NCI-H187 (cell line): Measurements from ENCODE around the gene RLF.
"Not testable (repeated sequence)": the region's sequence is repeated elsewhere in the genome, so short reads cannot be mapped to it uniquely, and the experiment has no call there.

Source experiments
- DNase-seq, 2 experiments: peaks; one replicate each; lab custom pipeline; 2025; lab: John Stamatoyannopoulos, UW

RLF gene

DNA sequence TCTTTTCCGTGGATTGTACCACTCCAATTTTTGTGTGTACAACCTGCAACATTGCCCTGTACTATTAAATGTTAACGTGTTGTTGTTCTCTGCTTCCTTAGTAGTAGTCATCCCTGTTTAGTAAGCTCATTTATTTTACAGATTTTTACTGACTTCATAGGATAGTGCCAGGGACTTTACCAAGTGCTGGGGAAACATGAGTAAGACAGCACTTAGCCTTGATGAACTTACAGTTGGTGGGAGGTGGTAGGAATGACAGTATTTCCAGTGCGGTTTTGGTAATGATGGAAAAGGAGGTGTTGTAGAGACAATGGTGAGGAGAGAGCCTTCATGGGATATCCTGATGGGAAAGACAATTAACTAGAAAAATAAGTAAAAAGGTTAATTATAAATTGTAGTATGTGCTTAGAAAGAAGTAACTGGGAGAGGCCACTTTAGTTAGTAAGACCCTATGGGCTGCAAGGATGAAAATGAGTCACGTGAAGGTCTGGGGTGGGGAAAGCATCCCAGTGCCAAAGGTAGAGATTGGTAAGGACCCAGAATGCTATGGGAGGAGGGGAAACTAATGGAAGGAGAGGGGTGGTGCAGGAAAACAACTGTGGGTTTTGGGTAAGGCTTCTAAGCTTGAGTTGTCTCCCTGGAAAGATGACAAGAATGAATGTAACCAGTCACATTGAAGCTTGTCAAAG, 1.7 kb downstream of the RLF start:
- DNase-seq = no peak

- DNase-seq = no peak
These were observed 6.1 kb downstream of the RLF start for GRCh38 chr1:40167317-40167716.

DNA sequence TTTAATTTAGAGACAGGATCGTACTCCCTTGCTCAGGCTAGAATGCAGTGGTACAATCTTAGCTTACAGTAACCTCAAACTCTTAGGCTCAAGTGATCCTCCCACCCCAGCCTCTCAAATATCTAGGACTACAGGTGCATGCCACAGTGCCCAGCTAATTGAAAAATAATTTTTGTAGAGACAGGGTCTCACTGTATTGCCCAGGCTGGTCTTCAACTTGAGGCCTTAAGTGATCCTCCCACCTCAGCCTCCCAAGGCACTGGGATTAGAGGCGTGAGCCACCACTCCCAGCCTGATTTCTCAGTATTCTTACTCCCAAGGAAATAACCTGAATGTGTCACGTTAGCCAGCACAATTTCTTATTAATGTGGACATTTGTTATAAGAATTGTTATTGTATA, 9.8 kb downstream of the RLF start:
- no peak for DNase-seq

GRCh38 chr1:40174788-40175187, 13.6 kb downstream of the RLF start:
- no peak for DNase-seq

DNA sequence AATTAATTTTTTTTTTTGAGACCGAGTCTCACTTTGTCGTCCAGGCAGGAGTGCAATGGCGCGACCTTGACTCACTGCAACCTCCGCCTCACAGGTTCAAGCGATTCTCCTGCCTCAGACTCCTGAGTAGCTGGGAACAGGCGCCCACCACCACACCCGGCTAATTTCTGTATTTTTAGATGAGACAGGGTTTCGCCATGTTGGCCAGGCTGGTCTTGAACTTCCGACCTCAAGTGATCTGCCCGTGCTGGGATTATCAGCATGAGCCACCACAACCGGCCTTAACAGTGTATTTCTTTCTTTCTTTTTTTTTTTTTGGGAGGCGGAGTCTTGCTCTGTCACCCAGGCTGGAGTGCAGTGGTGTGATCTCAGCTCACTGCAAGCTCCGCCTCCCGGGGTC, 15.8 kb downstream of the RLF start:
- DNase-seq = not testable (repeated sequence)

- DNase-seq = no peak
These were observed 17.0 kb downstream of the RLF start for GRCh38 chr1:40178200-40178599.

- DNase-seq = no peak
These were observed 18.4 kb downstream of the RLF start for GRCh38 chr1:40179496-40180089.

- DNase-seq = no peak
These were observed 22.0 kb downstream of the RLF start for GRCh38 chr1:40183055-40183710.

DNA sequence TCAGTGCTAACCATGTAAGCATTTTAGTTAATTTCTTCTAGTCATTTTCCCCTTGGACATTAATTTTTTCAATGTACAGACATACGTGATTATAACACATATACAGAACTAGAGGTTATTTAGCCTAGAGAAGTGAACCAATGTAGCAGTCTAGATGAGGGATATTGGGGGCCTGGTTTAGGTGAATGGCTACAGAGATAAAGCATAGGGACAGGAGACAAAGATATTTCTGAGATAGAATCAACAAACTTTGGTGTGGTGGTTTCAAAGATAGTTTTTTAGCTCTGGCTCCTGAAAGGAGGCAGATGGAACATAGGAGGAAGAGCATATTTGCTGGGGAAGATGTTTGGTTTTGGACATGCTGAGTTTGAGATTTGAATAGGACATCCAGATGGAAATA, 23.0 kb downstream of the RLF start:
- no peak for DNase-seq

- DNase-seq = no peak
These were observed 25.0 kb downstream of the RLF start for GRCh38 chr1:40185951-40186864.

- no peak for DNase-seq
These were observed 26.2 kb downstream of the RLF start for GRCh38 chr1:40187399-40187798.

GRCh38 chr1:40194639-40195038, 33.5 kb downstream of the RLF start:
- not testable (repeated sequence) for DNase-seq

- no peak for DNase-seq
These were observed 36.5 kb downstream of the RLF start for GRCh38 chr1:40197656-40198055.

- DNase-seq = no peak
These were observed 37.9 kb downstream of the RLF start for GRCh38 chr1:40199126-40199525.

GRCh38 chr1:40204856-40205255, 43.7 kb downstream of the RLF start:
- DNase-seq = no peak

- no peak for DNase-seq
These were observed 49.5 kb downstream of the RLF start for GRCh38 chr1:40210511-40211204.

DNA sequence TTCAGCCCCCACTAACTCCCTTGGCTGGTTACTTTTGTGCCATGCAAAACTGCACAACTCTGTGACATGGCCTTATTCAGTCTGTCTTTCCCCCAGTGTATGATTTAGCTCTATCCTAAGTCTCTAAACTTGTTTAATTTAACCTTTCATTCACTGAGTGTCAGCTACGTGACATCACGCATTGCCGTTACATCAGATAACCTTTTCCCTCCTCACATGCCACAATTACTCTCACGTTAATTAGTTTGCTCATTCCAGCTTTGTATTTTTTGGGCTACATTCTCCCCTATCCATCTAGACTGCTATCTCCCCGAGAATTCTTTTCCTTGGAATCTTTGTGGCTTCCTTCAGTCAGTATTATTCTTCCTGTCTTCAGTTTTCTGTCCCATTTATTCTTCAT, 57.1 kb downstream of the RLF start:
- no peak for DNase-seq

- DNase-seq = not testable (repeated sequence)
These were observed 60.3 kb downstream of the RLF start for GRCh38 chr1:40221471-40221905.

GRCh38 chr1:40221977-40222772, 61.0 kb downstream of the RLF start:
- no peak for DNase-seq

GRCh38 chr1:40224040-40224439, 62.9 kb downstream of the RLF start:
- DNase-seq = no peak

DNA sequence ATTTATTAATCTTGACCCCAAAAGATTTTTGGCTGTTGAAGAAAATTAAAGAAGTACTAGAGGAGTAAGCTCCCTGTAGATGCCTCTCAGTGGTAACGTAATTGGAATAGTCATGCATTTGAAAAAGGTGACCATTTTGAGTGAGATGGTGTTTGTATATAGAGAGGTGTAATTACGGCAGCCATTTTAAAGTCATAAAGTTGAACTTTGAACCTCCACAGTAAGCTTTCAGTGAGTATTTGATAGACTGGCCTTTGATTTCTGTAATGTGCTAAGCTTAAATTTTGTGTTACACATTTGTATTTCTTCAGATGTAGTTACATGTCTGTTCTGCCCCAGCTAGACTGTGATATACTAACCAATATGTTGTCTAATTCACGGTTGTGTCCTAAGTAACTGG, 65.0 kb downstream of the RLF start:
- no peak for DNase-seq
